ENCODE results near the gene CCDC13. TPM values are rescaled to one million over a fixed set of nuclear protein-coding genes. Genes with fewer than 3 reads are reported as not detected.

CCDC13 gene
- total and polyA plus RNA-seq, 7 donors, result 0.30 to 1.2 (median 0.64) TPM

- no peak for ATAC-seq
- H3K27ac ChIP-seq, result peak overlapping the region; percentile 21
- WGBS, 3 donors, result 66 to 76% (median 71%) methylated on average over 6 of the region's 6 CpGs
- H3K36me3 ChIP-seq (ENCODE audit: insufficient read depth in 1 of 2, low read depth in 1 of 2), result no peaks in the 10 kb centered on the region
- intact Hi-C loops (cut with DNase I), result loop anchor here (5.0 to 10.0 kb wide), 2 partner anchors 93 to 165 kb away; partner anchors contain the start of genes SEC22C (in 1 of the 2) and ZBTB47 (in 1 of the 2)
- DNase-seq, result no peak
- no peaks in the 10 kb centered on the region for H3K9me3 ChIP-seq
- no peak for TF ChIP-seq CTCF (IDR thresholded peaks at IDR 0.05)
- H3K27me3 ChIP-seq (ENCODE audit: insufficient read depth in 3 of 3, low read length in 2 of 3), result no peaks in the 10 kb centered on the region
- no peak overlapping the region for H3K4me3 ChIP-seq
- peaks cover 22% of the 10 kb centered on the region for H3K4me1 ChIP-seq
Measured at GRCh38 chr3:42747581-42747980, 25.5 kb downstream of the CCDC13 start.

- Histone ChIP-seq H3K36me3 (ENCODE audit: insufficient read depth in 1 of 2, low read depth in 1 of 2) (no peaks in the 10 kb centered on the region), H3K27ac (peak overlapping the region; percentile 95), H3K4me3 (no peak overlapping the region), H3K9me3 (no peaks in the 10 kb centered on the region), H3K4me1 (peaks cover 22% of the 10 kb centered on the region), H3K27me3 (ENCODE audit: insufficient read depth in 3 of 3, low read length in 2 of 3) (no peaks in the 10 kb centered on the region)
- 45 to 65% (median 51%) methylated on average over 11 of the region's 11 CpGs for WGBS, 3 donors
- DNase-seq, result no peak
- no peak for TF ChIP-seq CTCF (IDR thresholded peaks at IDR 0.05)
- peak in 1 of 4 donors; percentile 4 for ATAC-seq
- intact Hi-C loops (cut with DNase I), result loop anchor here (5.0 to 10.0 kb wide), 2 partner anchors 92 to 164 kb away; partner anchors contain the start of genes SEC22C (in 1 of the 2) and ZBTB47 (in 1 of the 2)
Measured at GRCh38 chr3:42746455-42747450, 26.3 kb downstream of the CCDC13 start.

- Histone ChIP-seq H3K9me3 (no peaks in the 10 kb centered on the region), H3K27ac (peak overlapping the region; percentile 95), H3K36me3 (ENCODE audit: insufficient read depth in 1 of 2, low read depth in 1 of 2) (no peaks in the 10 kb centered on the region), H3K4me1 (peaks cover 26% of the 10 kb centered on the region), H3K27me3 (ENCODE audit: insufficient read depth in 3 of 3, low read length in 2 of 3) (no peaks in the 10 kb centered on the region), H3K4me3 (no peak overlapping the region)
- intact Hi-C loops (cut with DNase I), result loop anchor here (2.0 to 10.0 kb wide), 3 partner anchors 91 to 164 kb away; partner anchors contain the start of genes SEC22C (in 1 of the 2) and ZBTB47 (in 1 of the 2)
- 57 to 68% (median 58%) methylated on average over 8 of the region's 8 CpGs for WGBS, 3 donors
- DNase-seq (no peak), ATAC-seq (no peak)
- TF ChIP-seq CTCF (IDR thresholded peaks at IDR 0.05), result no peak
Measured at GRCh38 chr3:42745776-42746454, 27.1 kb downstream of the CCDC13 start.

- no peak for TF ChIP-seq CTCF (IDR thresholded peaks at IDR 0.05)
- Histone ChIP-seq H3K4me3 (no peak overlapping the region), H3K27me3 (ENCODE audit: insufficient read depth in 3 of 3, low read length in 2 of 3) (no peaks in the 10 kb centered on the region), H3K9me3 (no peaks in the 10 kb centered on the region), H3K36me3 (ENCODE audit: insufficient read depth in 1 of 2, low read depth in 1 of 2) (no peaks in the 10 kb centered on the region), H3K4me1 (peaks cover 32% of the 10 kb centered on the region), H3K27ac (peak overlapping the region; percentile 95)
- DNase-seq (no peak), ATAC-seq (no peak)
- intact Hi-C loops (cut with DNase I), result loop anchor here (2.0 to 10.0 kb wide), 3 partner anchors 91 to 163 kb away; partner anchors contain the start of genes SEC22C (in 1 of the 2) and ZBTB47 (in 1 of the 2)
- 71 to 81% (median 76%) methylated on average over 3 of the region's 3 CpGs for WGBS, 3 donors
Measured at GRCh38 chr3:42745291-42745745, 27.7 kb downstream of the CCDC13 start.

Data from psoas muscle (tissue), 8 donors.